Hepatocyte (in vitro differentiated cells): ENCODE measurements around the gene PSMG3. TPM values are rescaled to one million over a fixed set of nuclear protein-coding genes. Genes with fewer than 3 reads are reported as not detected.

Experiments
- DNase-seq: peaks from one replicate; pipeline ENCODE4 v3.0.0-alpha.2; 2016; ENCODE audit warnings: low spot score
- H2AFZ ChIP-seq: fragments of 200-600 bp; sonication (generic); 2 replicates; pipeline ENCODE4 v1.6.0; 2016; ENCODE audit warnings: antibody characterized with exemption, mild to moderate bottlenecking
- H3K27ac ChIP-seq: fragments of 200-600 bp; sonication (generic); 2 replicates; pipeline ENCODE4 v1.5.1; 2016; ENCODE audit warnings: mild to moderate bottlenecking
- H3K27me3 ChIP-seq: fragments of 200-600 bp; sonication (generic); 2 replicates; pipeline ENCODE4 v1.6.1; 2016
- H3K36me3 ChIP-seq: fragments of 200-600 bp; sonication (generic); replicated peaks from 2 replicates; pipeline ENCODE4 v1.5.1; 2016; ENCODE audit warnings: low read depth; ENCODE audit not compliant: insufficient read depth
- H3K4me1 ChIP-seq: fragments of 200-600 bp; sonication (generic); 2 replicates; pipeline ENCODE4 v1.5.1; 2016; ENCODE audit warnings: mild to moderate bottlenecking, moderate library complexity; ENCODE audit not compliant: insufficient read depth
- H3K4me2 ChIP-seq: fragments of 200-600 bp; sonication (generic); 2 replicates; pipeline ENCODE4 v1.6.0; 2016
- H3K4me3 ChIP-seq: fragments of 200-600 bp; sonication (generic); 2 replicates; pipeline ENCODE4 v1.5.1; 2016; ENCODE audit warnings: mild to moderate bottlenecking
- H3K79me2 ChIP-seq: fragments of 200-600 bp; sonication (generic); 2 replicates; pipeline ENCODE4 v1.6.0; 2017; ENCODE audit warnings: mild to moderate bottlenecking
- H3K9me2 ChIP-seq: fragments of 200-600 bp; sonication (generic); replicated peaks from 2 replicates; pipeline ENCODE4 v1.6.0; 2017; ENCODE audit warnings: mild to moderate bottlenecking; ENCODE audit not compliant: insufficient read depth
- H3K9me3 ChIP-seq: fragments of 200-600 bp; sonication (generic); 2 replicates; pipeline ENCODE4 v1.5.1; 2016; ENCODE audit warnings: low read depth, mild to moderate bottlenecking
- H4K20me1 ChIP-seq: fragments of 200-600 bp; sonication (generic); 2 replicates; pipeline ENCODE4 v1.6.0; 2016; ENCODE audit warnings: mild to moderate bottlenecking; ENCODE audit not compliant: insufficient read depth, poor library complexity, severe bottlenecking
- EZH2 ChIP-seq: fragments of 200-600 bp; sonication (generic); IDR thresholded peaks from 2 replicates; pipeline ENCODE4 v1.6.1; 2016; ENCODE audit warnings: antibody characterized with exemption, mild to moderate bottlenecking, borderline replicate concordance
- EZH2phosphoT487 ChIP-seq: fragments of 200-600 bp; sonication (generic); IDR thresholded peaks from one replicate; pipeline ENCODE4 v1.6.1; 2018; ENCODE audit warnings: antibody characterized with exemption, mild to moderate bottlenecking, low read depth, moderate library complexity; ENCODE audit not compliant: unreplicated experiment, severe bottlenecking
- WGBS: methylation state at CpG from one replicate; pipeline ENCODE4 v1.1.6; 2016; ENCODE audit warnings: low lambda C conversion rate; ENCODE audit errors: missing lambda C conversion rate; 5-methylcytosine and 5-hydroxymethylcytosine counted together
- polyA plus RNA-seq: library from polyadenylated mRNA; unstranded; fragments of >200 nt; fragmentation: Nextera tagmentation; extraction: Ambion mirVana; gene quantifications from 2 replicates; pipeline ENCODE4 v1.2.1, GENCODE V29; 2016
- total RNA-seq: library from RNA; depleted of rRNA; stranded (reverse); fragments of >200 nt; gene quantifications from 2 replicates; pipeline ENCODE4 v1.2.3, GENCODE V29; 2014
- TF ChIP-seq, protein P1 (sequence below): fragments of 200-600 bp; sonication (generic); IDR thresholded peaks from 2 replicates; pipeline ENCODE4 v1.5.1; 2016; ENCODE audit warnings: antibody characterized with exemption, mild to moderate bottlenecking; ENCODE audit not compliant: poor library complexity

The PSMG3 gene
- total and polyA plus RNA-seq, 2 experiments from 2014 or later: 42.7 to 44.8 TPM

DNA sequence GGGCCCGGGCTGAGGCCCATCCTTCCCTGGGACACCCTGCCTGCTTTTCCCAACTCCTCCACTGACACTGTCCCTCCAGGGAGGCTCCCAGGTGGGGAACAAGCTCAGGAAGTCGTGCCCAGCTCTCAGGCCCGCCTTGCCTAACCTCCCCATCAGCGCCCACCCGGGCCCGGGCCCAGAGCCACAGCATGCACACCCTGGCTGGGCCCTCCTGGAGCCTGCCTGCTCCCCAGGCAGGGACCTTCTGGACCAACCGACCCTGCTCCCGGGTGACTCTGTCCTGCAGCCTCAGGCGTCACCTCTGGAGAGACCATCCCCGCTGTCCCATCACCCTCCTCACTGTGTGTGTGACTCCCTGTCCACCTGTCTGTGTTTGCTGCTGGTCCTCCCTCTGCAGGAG is 12.1 kb downstream of the PSMG3 start:
- Histone ChIP-seq H3K4me2 (no peak overlapping the region), H3K9me3 (no peaks in the 10 kb centered on the region), H3K36me3 (no peaks in the 10 kb centered on the region), H3K27me3 (no peaks in the 10 kb centered on the region), H3K4me1 (peaks cover 11% of the 10 kb centered on the region), H3K9me2 (no peaks in the 10 kb centered on the region), H3K4me3 (no peak overlapping the region), H3K79me2 (peaks cover 4% of the 10 kb centered on the region), H2AFZ (no peak overlapping the region), H4K20me1 (no peaks in the 10 kb centered on the region), H3K27ac (no peak overlapping the region)
- 93% methylated on average over 10 of the region's 10 CpGs for WGBS
- TF ChIP-seq EZH2 (no peak), EZH2phosphoT487 (no peak)
- TF ChIP-seq, protein P1, sequence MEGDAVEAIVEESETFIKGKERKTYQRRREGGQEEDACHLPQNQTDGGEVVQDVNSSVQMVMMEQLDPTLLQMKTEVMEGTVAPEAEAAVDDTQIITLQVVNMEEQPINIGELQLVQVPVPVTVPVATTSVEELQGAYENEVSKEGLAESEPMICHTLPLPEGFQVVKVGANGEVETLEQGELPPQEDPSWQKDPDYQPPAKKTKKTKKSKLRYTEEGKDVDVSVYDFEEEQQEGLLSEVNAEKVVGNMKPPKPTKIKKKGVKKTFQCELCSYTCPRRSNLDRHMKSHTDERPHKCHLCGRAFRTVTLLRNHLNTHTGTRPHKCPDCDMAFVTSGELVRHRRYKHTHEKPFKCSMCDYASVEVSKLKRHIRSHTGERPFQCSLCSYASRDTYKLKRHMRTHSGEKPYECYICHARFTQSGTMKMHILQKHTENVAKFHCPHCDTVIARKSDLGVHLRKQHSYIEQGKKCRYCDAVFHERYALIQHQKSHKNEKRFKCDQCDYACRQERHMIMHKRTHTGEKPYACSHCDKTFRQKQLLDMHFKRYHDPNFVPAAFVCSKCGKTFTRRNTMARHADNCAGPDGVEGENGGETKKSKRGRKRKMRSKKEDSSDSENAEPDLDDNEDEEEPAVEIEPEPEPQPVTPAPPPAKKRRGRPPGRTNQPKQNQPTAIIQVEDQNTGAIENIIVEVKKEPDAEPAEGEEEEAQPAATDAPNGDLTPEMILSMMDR: no peak
- no peak for DNase-seq

DNA sequence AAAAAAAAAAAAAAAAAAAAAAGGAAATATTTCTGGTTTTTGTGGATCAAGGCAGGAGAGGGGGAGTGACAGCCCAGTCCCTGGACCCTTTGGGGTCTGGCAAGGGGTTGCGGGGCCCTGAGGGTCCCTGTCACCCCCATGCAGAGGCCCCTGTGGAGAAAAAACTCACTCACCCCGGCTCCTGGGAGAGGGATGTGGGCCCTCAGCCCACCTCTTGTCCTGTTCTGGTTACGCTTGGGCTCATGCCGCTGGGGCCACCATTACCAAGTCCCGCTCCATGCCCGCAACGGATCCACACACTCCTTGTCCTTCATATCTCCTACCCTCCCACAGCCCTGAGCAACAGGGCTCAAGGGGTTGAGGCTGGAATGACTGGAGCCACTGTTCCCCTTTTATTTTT is 12.8 kb downstream of the PSMG3 start:
- no peak overlapping the region for H3K4me2 ChIP-seq

DNA sequence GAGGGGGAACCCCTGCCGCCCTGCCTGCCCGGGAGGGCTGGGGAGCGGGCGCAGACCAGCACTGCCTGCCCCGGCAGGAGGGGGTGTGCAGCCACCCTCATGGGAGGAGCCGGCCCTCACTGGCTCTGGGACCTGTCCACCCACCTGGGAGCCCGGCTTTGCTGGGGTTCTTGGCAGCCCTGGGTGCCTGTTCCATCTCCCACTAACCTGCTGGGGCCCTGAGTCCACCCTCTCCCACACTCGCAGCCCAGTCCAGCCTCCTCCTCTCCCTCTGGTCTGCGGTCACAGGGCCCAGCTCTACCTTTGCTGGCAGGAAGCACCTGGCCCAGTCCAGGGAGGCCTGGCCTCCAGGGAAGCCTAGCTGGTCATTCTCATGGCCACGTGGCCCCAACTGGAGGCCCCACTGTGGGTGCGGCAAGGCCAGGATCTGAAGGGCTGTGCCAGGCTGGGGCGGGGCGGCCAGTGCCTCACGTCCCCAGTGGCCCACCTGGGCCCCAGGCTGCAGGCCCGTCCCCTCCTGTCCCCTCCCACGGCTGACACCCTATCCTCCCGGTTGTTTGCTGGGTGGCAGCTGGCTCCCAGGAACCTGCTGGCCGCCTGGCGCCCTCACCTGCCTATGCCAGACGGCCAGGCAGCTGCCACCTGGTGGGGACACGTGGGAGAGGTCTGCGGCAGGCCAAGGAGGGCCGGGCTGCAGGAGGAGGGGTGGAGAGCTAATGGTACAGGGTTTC is 13.9 kb downstream of the PSMG3 start, which contains the start of gene TMEM184A:
Gene TMEM184A, minus strand, starts transcription at position 393 of the 731 bp plus-strand sequence. CDS start 721 bp downstream, outside the sequence.
- WGBS: 51% methylated on average over 22 of the region's 23 CpGs
- H3K4me1 ChIP-seq: peaks cover 11% of the 10 kb centered on the region
- no peaks in the 10 kb centered on the region for H3K36me3 ChIP-seq
- peak within 1 kb of the TSS; percentile 73 for H3K4me2 ChIP-seq
- peak; percentile 89 for DNase-seq
- H3K9me3 ChIP-seq: no peaks in the 10 kb centered on the region
- no peaks in the 10 kb centered on the region for H3K9me2 ChIP-seq
- TF ChIP-seq, protein P1: peak; percentile 58
- TF ChIP-seq EZH2phosphoT487: no peak
- no peak within 1 kb of the TSS for H2AFZ ChIP-seq
- no peak within 1 kb of the TSS for H3K4me3 ChIP-seq
- H3K27ac ChIP-seq: peak within 1 kb of the TSS; percentile 98
- no peaks in the 10 kb centered on the region for H4K20me1 ChIP-seq
- peaks cover 4% of the 10 kb centered on the region for H3K79me2 ChIP-seq
- H3K27me3 ChIP-seq: no peaks in the 10 kb centered on the region

More for the DNA sequence above, 12.8 kb downstream of the PSMG3 start:
- no peak for DNase-seq
- H3K27me3 ChIP-seq: no peaks in the 10 kb centered on the region
- peak overlapping the region; percentile 98 for H3K27ac ChIP-seq
- no peak overlapping the region for H2AFZ ChIP-seq
- TF ChIP-seq, protein P1: no peak
- no peak for TF ChIP-seq EZH2
- no peak for TF ChIP-seq EZH2phosphoT487
- no peaks in the 10 kb centered on the region for H3K36me3 ChIP-seq
- H3K4me3 ChIP-seq: no peak overlapping the region
- H3K9me3 ChIP-seq: no peaks in the 10 kb centered on the region
- peaks cover 11% of the 10 kb centered on the region for H3K4me1 ChIP-seq
- H4K20me1 ChIP-seq: no peaks in the 10 kb centered on the region
- WGBS: 97% methylated on average over 6 of the region's 7 CpGs
- no peaks in the 10 kb centered on the region for H3K9me2 ChIP-seq
- peaks cover 4% of the 10 kb centered on the region for H3K79me2 ChIP-seq
